Erythroblast (primary cell): ENCODE data around the gene TMEM94.
"Not testable (repeated sequence)": the region's sequence is repeated elsewhere in the genome, so short reads cannot be mapped to it uniquely, and the experiment has no call there.

ENCODE experiments used
- GATA1 ChIP-seq: IDR thresholded peaks from 2 replicates; pipeline ENCODE4 v1.6.1; 2011; ENCODE audit warnings: low read depth, mild to moderate bottlenecking, control low read depth, low read length, moderate library complexity
- POLR2A ChIP-seq: IDR thresholded peaks from 2 replicates; pipeline ENCODE4 v1.6.1; 2011; ENCODE audit warnings: mild to moderate bottlenecking, low read length

DNA sequence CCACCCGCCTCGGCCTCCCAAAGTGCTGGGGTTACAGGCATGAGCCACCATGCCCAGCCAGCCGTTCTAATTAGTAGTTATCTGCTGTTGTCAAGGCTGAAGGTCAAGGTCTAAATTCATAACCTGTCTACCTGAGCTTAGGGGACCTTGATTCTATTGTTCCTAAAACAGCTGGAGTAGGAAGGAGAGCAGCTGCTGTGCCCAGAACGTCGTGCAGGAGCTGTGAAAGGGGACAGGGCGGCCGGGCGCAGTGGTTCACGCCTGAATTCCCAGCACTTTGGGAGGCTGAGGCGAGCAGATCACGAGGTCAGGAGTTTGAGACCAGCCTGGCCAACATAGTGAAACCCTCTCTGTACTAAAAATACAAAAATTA lies 21.0 kb downstream of the TMEM94 start:
- TF ChIP-seq POLR2A, GATA1: not testable (repeated sequence)
